Heart left ventricle (tissue), 13 donors: Measurements from ENCODE around the gene PCDHB5.
"Not testable (repeated sequence)": the region's sequence is repeated elsewhere in the genome, so short reads cannot be mapped to it uniquely, and the experiment has no call there.

Experiments used
- POLR2A ChIP-seq, 2 donors: fragments of 450-650 bp; IDR thresholded peaks; one replicate each; pipeline ENCODE4 v1.6.1; 2017; ENCODE audit warnings: antibody characterized with exemption in 2 of 2, mild to moderate bottlenecking in 2 of 2, moderate library complexity in 2 of 2
- TF ChIP-seq, protein P1 (sequence below), 12 donors: fragments of 200-600 bp; sonication (generic) in 4 of 12; IDR thresholded peaks; one replicate each; pipeline versions ENCODE4 v1.5.0 to v1.8.0; 2018 to 2022; ENCODE audit warnings: antibody characterized with exemption in 12 of 12, mild to moderate bottlenecking in 5 of 12
- donor health status: ischemic (EF 13 %, LVEDD 7.1; RV severe dilation, severe dysfunction).
- donor health status: DM: no; HTN: yes; CAD: no.
- donor health status: DM: no; HTN: no; CAD: no.
- donor health status: ischemic (EF 25% LVEDD 6.9; RV normal size, moderate dysfunction).
- donor health status: ischemic (EF 25% LVEDD 5.7; RV mildly dilated, moderate dysfunction).
- donor health status: ischemic (EF 35%, LVEDD 5.7; RV mildly dilated, moderate dysfunction).
- donor health status: nonischemic (EF 11% LVEDD 7.7; RV severe dilation, severe dysfunction).
- donor health status: DM: yes; HTN: yes; CAD: no.
- donor health status: PGD.
- donor health status: ischemic (EF 29% LVEDD 5.4; RV normal size, mild dysfunction).
- donor health status: nonischemic (EF 23%, LVEDD 6.1; RV moderate dilation, normal function).

DNA sequence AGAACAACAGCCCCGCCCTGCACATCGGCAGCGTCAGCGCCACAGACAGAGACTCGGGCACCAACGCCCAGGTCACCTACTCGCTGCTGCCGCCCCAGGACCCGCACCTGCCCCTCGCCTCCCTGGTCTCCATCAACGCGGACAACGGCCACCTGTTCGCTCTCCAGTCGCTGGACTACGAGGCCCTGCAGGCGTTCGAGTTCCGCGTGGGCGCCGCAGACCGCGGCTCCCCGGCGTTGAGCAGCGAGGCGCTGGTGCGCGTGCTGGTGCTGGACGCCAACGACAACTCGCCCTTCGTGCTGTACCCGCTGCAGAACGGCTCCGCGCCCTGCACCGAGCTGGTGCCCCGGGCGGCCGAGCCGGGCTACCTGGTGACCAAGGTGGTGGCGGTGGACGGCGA, 38.8 kb upstream of the PCDHB5 start:
- TF ChIP-seq POLR2A (IDR thresholded peaks at IDR 0.05) = not testable (repeated sequence)
- TF ChIP-seq, protein P1, sequence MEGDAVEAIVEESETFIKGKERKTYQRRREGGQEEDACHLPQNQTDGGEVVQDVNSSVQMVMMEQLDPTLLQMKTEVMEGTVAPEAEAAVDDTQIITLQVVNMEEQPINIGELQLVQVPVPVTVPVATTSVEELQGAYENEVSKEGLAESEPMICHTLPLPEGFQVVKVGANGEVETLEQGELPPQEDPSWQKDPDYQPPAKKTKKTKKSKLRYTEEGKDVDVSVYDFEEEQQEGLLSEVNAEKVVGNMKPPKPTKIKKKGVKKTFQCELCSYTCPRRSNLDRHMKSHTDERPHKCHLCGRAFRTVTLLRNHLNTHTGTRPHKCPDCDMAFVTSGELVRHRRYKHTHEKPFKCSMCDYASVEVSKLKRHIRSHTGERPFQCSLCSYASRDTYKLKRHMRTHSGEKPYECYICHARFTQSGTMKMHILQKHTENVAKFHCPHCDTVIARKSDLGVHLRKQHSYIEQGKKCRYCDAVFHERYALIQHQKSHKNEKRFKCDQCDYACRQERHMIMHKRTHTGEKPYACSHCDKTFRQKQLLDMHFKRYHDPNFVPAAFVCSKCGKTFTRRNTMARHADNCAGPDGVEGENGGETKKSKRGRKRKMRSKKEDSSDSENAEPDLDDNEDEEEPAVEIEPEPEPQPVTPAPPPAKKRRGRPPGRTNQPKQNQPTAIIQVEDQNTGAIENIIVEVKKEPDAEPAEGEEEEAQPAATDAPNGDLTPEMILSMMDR (IDR thresholded peaks at IDR 0.05) = not testable (repeated sequence)
